NCI-H2196 treated with DMSO at 0.1 percent for 48 hours (cell line): ENCODE measurements around the gene BCL2A1.
"Not testable (repeated sequence)": the region's sequence is repeated elsewhere in the genome, so short reads cannot be mapped to it uniquely, and the experiment has no call there.

Experiments used
- DNase-seq: peaks from one replicate; lab custom pipeline; 2025; ENCODE audit not compliant: unreplicated experiment; lab: John Stamatoyannopoulos, UW

Gene BCL2A1

GRCh38 chr15:79924379-79924778 is 46.6 kb downstream of the BCL2A1 start:
- no peak for DNase-seq

- peak; percentile 71 for DNase-seq
These were observed 47.4 kb downstream of the BCL2A1 start for GRCh38 chr15:79923515-79924169.

GRCh38 chr15:79923079-79923514 is 47.9 kb downstream of the BCL2A1 start:
- DNase-seq = no peak

- DNase-seq = no peak
These were observed 48.4 kb downstream of the BCL2A1 start for GRCh38 chr15:79922512-79923078.

DNA sequence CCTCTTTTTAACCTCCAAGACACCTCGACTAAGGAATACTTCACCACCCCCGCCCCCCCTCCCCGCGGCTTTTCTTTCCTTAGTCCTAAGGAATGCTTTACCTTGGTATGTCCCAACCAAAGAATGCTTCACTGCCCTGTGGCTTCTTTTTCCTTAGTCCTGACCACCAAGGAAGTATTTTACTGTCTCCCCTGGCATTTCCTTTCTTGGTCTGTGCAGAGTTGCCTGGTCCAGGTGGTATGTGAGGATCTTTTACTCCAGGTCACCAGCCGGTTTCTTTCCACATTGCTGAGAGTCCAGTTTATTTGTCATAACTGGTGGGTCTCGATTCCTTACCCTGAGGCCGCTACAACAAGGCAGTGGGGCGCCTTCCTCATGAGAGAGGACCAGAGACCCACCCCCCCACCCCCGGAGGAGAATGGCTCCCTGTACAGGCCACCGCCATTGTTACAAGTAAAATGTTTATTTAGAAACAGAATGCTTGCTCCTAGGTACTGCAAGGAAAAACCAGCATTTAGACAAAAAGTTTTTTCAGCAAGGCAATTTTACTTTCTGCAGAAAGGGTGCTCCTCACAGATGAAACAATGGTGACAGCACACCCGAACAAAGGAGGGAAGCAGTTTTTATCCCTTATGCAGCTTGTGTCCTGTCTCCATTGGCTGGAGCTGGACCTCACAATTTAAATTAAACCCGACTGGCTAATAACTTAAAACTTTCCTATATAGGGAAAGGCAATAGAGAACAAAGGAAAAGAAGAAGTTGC is 51.1 kb downstream of the BCL2A1 start:
- DNase-seq = no peak

GRCh38 chr15:79919090-79919748 is 51.8 kb downstream of the BCL2A1 start:
- DNase-seq = no peak

GRCh38 chr15:79918278-79918677 is 52.7 kb downstream of the BCL2A1 start:
- DNase-seq = no peak

- DNase-seq = no peak
These were observed 54.4 kb downstream of the BCL2A1 start for GRCh38 chr15:79916502-79917132.

DNA sequence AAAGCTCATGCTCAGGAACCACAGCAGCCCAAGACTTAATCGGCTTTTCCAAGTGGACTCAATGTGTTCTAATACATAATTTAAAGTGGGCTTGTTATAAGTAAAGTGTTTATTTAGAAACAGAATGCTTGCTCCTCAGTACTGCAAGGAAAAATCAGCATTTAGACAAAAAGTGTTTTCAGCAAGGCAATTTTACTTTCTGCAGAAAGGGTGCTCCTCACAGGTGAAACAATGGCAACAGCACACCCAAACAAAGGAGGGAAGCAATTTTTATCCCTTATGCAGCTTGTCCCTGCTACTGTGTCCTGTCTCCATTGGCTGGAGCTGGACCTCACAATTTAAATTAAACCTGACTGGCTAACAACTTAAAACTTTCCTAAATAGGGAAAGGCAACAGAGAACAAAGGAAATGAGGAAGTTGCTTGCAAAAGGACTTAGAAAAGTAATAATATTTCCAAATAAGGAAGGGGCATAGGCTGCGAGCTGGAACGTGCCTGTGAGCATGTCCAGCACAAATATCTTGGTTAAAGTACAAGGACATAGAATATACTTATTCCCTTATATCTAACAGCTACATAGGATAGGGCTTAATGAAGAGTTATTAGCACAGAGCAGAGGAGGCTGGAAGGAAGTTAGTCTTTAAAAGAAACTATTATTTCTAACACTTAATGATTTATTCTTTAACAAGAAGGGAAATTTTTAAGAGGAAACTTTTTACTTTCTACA is 55.1 kb downstream of the BCL2A1 start:
- not testable (repeated sequence) for DNase-seq

DNA sequence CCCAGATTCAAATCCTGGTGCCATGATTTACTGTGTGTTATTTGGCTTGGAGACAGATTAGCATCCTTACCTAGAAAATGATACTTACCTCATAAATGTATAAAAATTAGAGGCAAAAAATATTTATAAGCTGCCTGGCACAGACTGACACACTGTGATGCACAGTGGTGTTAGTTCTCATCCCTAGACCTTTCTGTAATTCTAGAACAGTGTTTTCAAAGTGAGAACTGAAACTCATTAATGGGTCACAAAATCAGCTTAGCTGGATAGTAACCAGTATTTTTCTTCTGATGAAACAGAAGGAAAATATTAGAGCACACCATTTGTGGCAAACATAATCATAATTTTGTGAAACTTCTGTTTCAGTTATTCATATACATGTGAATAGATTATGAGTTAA is 56.3 kb downstream of the BCL2A1 start:
- no peak for DNase-seq
